GM21529 (cell line): ENCODE data around the gene IPO9.
"Not testable (repeated sequence)": the region's sequence is repeated elsewhere in the genome, so short reads cannot be mapped to it uniquely, and the experiment has no call there.

Experiments
- ATAC-seq: cut with Tn5 transposase; IDR thresholded peaks from one replicate; pipeline ENCODE4 v1.9.1; 2021; ENCODE audit not compliant: unreplicated experiment

The IPO9 gene

GRCh38 chr1:201845331-201846083 lies 16.6 kb downstream of the IPO9 start:
- no peak for ATAC-seq

- no peak for ATAC-seq
Measured at GRCh38 chr1:201847150-201847549, 18.2 kb downstream of the IPO9 start.

GRCh38 chr1:201848230-201848629 lies 19.3 kb downstream of the IPO9 start:
- no peak for ATAC-seq

- no peak for ATAC-seq
Measured at GRCh38 chr1:201849372-201850052, 20.6 kb downstream of the IPO9 start.

GRCh38 chr1:201850053-201850397 lies 21.1 kb downstream of the IPO9 start:
- no peak for ATAC-seq

GRCh38 chr1:201851949-201852348 lies 23.0 kb downstream of the IPO9 start:
- ATAC-seq, result no peak

GRCh38 chr1:201856722-201857121 lies 27.8 kb downstream of the IPO9 start:
- ATAC-seq, result not testable (repeated sequence)

DNA sequence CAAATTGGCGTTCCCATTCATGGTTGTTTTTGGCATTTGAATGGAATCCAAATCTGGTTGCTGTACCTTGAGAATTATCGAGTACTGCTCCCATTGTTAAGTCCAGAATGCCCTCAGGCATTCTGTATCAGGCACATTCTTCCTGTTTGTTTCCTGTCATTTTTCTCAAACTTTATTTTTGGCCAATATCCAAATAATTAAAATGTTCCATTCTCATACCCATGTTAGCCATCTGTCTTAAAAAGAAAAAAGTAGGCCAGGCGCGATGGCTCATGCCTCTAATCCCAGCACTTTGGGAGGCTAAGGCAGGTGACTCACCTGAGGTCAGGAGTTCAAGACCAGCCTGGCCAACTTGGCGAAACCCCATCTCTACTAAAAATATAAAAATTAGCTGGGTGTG lies 30.5 kb downstream of the IPO9 start:
- no peak for ATAC-seq

GRCh38 chr1:201861448-201861847 lies 32.5 kb downstream of the IPO9 start:
- no peak for ATAC-seq

DNA sequence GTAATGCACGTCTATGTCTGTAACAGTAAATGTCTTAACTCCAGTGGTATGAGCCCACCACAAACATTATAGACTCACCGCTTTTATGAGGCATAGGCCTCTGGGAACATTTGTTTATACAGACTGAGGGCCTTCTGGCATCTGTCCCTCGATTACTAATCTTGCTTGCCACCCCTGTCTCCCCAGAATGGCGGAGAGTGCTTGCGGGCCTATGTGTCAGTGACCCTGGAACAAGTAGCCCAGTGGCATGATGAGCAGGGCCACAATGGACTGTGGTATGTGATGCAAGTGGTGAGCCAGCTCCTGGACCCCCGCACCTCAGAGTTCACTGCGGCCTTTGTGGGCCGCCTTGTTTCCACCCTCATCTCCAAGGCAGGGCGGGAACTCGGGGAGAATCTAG lies 41.4 kb downstream of the IPO9 start:
- no peak for ATAC-seq

DNA sequence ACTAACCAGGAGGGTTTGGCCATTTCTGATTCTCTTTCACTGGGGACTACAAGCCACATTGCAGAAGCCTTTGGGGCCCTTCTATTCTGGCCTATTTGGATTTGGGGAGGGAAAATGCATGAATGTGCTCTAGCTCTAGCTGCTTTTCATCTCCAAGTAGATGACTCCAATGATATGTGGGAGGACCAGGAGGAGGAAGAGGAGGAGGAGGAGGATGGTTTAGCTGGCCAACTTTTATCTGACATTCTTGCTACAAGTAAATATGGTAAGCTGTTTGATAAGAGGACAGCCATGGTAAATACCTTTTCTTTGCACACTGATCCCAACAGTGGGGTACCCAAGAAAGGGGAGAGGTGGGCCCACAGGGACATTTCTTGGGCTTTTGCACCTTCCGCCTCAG lies 45.7 kb downstream of the IPO9 start:
- no peak for ATAC-seq

- ATAC-seq, result no peak
Measured at GRCh38 chr1:201876148-201876818, 47.3 kb downstream of the IPO9 start.

DNA sequence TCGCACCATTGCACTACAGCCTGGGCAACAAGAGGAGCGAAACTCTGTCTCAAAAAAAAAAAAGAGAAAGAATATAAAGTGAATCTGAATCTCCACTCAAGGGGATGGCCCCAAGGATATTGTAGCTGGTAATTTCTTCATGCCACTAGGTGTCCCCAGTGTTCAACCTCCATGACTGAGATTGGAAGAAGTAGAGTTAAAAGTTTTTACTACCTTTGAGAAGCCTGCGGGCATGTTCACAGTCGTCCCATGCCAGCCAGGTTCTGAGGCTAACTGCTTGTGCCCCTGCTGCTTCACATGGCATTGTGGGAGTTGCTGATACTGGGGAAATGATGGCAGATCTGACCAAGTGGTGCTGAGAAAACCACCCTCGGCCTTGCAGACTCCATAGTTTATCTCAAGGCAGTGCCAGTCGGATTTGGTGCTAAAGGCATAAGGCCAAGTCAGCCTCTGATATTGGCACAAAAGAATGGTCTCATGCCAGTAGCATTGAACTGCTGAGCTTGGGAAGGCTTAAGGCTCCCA lies 49.0 kb downstream of the IPO9 start:
- ATAC-seq, result no peak

DNA sequence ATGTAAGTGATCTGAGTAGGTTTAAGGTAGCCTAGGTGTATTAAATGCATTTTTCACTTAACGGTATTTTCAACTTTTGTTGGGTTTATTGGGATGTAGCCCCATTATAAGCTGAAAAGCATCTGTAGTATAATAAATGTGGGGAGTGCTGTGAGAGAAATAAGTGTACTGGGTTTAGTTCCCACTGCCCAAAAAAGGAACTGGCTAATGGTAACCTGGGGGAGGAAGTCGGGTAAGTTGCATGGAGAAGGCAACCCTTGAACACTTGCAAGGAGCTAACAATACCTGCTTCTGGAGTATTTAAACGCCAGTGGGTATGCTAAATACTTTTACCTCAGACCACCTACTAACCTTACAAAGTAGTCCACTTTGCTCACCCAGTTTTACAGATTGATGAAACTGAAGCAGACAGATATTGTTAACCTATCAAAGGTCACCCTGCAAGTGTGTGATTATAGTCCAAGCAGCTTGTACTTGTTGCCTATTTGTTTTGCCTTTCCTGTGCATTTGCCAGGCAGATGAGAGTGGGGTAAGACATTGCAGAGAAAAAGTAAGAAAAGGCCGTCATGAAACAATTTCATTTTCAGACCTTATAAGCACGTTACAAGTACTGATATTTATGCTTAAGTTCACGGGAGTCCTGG lies 52.1 kb downstream of the IPO9 start:
- ATAC-seq, result no peak

DNA sequence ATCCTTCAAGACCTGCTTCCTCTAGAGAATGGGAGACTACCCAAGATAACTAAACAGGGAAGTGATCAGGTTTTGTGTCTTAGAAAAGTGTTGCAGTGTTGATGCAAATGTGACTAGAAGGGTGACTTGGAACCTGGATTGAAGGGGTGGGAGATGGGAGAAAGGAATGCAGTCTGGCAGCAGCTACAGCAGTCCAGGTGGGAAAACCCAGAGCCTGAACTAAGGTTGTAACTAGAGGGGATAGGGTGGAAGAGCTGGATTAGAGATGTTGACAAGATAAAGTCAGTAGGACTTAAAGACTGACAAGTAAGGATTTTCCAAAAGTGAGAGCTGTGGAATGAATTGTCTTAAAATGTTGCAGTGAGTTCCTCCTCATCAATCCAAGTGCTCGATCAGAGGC lies 52.7 kb downstream of the IPO9 start:
- no peak for ATAC-seq

DNA sequence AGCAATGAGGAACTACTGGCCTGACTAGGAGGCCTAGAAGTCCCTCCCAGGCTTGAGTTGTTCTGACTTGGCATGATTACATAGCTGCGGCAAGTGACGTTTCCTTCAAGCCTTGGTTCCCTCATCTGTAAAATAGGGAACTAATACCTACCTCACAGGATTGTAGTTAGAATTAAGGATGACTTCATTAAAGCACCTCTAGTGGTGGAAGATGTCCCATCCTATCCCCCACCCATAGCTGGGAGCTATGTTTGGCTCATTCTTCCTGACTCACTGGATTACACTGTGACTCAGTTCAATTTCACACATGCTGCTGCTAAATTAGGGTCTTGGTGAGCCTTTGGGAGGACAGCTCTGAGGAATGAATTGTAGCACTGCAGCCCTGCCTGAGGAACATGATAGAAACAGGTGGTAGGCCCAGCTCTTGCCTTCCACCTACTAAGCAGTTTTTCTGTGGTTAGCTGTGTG lies 53.7 kb downstream of the IPO9 start:
- ATAC-seq, result peak; percentile 46

- ATAC-seq, result no peak
Measured at GRCh38 chr1:201883266-201883665, 54.3 kb downstream of the IPO9 start.

DNA sequence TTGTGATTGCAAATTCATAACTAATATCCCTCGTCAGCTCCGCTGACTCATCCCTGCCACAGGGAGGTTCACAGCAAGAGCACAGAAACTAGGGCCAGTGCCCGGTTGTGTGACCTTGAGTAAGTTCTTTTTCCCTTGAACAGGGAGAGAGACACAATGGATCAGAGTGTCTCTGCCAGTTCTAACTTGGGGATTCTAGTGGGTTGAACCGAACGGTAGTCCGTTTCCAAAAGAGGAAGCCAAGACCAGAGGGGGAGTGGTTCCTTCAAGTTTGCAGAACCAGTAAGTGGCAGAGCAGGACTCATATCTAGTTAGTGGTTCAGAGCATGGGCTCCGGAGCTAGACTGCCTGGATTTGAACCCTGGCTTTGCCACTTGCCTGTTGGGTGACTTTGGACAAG lies 54.8 kb downstream of the IPO9 start:
- ATAC-seq, result no peak

DNA sequence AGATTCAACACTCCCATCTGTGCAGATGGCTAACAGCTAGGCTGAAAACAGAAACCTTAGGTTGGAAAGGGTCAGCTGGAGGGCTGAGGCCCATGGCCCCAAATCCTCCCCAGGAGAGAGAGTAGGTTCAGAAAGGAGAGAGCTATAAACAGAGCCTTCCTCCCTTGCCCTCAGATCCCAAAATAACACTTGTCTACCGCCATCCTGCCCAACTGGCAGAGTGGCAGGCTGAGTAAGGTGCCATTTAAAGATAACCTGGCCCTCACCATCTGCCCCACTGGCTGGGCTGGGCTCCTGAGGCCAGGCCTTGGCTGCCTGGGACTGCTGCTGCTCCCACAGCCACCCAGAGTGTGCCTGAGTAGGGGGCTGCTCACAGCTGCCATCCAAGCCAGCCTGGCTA lies 55.5 kb downstream of the IPO9 start:
- no peak for ATAC-seq

DNA sequence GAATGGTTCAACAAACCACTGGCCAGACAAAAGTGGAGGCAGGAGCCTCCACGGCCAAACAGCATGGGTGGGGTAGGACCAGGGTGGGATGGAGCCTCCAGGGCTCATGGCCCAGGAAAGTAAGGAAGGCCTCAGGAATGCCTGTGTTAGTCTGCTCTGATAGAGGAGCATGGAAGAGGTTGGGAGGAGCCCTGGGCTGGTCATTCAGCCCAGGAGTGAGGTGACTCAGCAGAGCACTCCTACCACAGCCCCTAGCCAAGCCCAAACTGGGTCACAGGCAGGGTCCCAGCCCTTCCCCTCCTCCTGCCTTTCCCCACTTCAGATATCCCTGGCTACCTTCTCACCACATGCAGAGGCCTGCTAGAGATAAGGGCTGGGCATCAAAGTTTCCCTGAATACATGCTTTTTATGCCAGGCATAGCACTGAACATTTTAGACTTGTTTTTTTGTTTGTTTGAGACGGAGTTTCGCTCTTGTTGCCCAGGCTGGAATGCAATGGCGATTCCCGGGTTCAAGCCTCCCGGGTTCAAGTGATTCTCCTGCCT lies 56.6 kb downstream of the IPO9 start:
- no peak for ATAC-seq
